WTC11 (cell line): ENCODE results near the gene CREM. TPM values are rescaled to one million over a fixed set of nuclear protein-coding genes. Genes with fewer than 3 reads are reported as not detected.

Experiments used
- ATAC-seq: fragments of 200-7000 bp; cut with Tn5 transposase; 2 replicates; pipeline ENCODE4 v1.10.0; 2021; ENCODE audit warnings: mild to moderate bottlenecking, moderate library complexity
- CTCF ChIA-PET: fragments of 300-600 bp; sonication (Branson Sonifier 250); formaldehyde crosslinking; loops from one replicate; lab custom pipeline; 2021; ENCODE audit warnings: antibody characterized with exemption; lab: Charles Lee
- POLR2A ChIA-PET: fragments of 350-600 bp; sonication (Branson Sonifier 250); formaldehyde crosslinking; loops from one replicate; lab custom pipeline; 2021; ENCODE audit warnings: antibody characterized with exemption; lab: Charles Lee
- DNase-seq: peaks from one replicate; pipeline ENCODE4 v3.0.0; 2021; ENCODE audit warnings: low spot score
- H3K27ac Mint-ChIP-seq: 2 replicates; pipeline ENCODE4 v1.8.0; 2021; ENCODE audit warnings: mixed read lengths
- H3K27me3 Mint-ChIP-seq: 2 replicates; pipeline ENCODE4 v1.8.0; 2021; ENCODE audit warnings: low read depth, mild to moderate bottlenecking, moderate library complexity, mixed read lengths
- H3K36me3 Mint-ChIP-seq: 2 replicates; pipeline ENCODE4 v1.8.0; 2021; ENCODE audit warnings: mixed read lengths
- H3K4me1 Mint-ChIP-seq: 2 replicates; pipeline ENCODE4 v1.8.0; 2022; ENCODE audit warnings: mixed read lengths
- H3K4me3 Mint-ChIP-seq: 2 replicates; pipeline ENCODE4 v1.8.0; 2021; ENCODE audit warnings: mild to moderate bottlenecking, moderate library complexity, mixed read lengths
- H3K9me3 Mint-ChIP-seq: 2 replicates; pipeline ENCODE4 v1.8.0; 2021; ENCODE audit warnings: mixed read lengths
- CBFB ChIP-seq: sonication (generic); formaldehyde crosslinking; IDR thresholded peaks from 2 replicates; pipeline ENCODE4 v1.8.1; 2022; ENCODE audit warnings: mild to moderate bottlenecking, low read depth, missing genetic modification reagents
- ESRRA ChIP-seq: sonication (generic); formaldehyde crosslinking; IDR thresholded peaks from 2 replicates; pipeline ENCODE4 v1.8.1; 2022; ENCODE audit warnings: mild to moderate bottlenecking, missing genetic modification reagents, borderline replicate concordance
- FOXP4 ChIP-seq: sonication (generic); formaldehyde crosslinking; IDR thresholded peaks from 2 replicates; pipeline ENCODE4 v1.8.0; 2022; ENCODE audit warnings: mild to moderate bottlenecking, missing genetic modification reagents
- JUN ChIP-seq: sonication (generic); formaldehyde crosslinking; IDR thresholded peaks from 2 replicates; pipeline ENCODE4 v1.8.0; 2023; ENCODE audit warnings: mild to moderate bottlenecking, missing genetic modification reagents
- MXD4 ChIP-seq: fragments of 250-450 bp; sonication (Bioruptor Pico); IDR thresholded peaks from 2 replicates; pipeline ENCODE4 v1.8.0; 2021; ENCODE audit warnings: mild to moderate bottlenecking, moderate library complexity, borderline replicate concordance
- NR2C2 ChIP-seq: sonication (generic); formaldehyde crosslinking; IDR thresholded peaks from 2 replicates; pipeline ENCODE4 v1.8.0; 2022; ENCODE audit warnings: mild to moderate bottlenecking, missing genetic modification reagents
- RORB ChIP-seq: fragments of 250-450 bp; sonication (Bioruptor Pico); IDR thresholded peaks from 2 replicates; pipeline ENCODE4 v1.9.0; 2021; ENCODE audit warnings: mild to moderate bottlenecking
- ZNF121 ChIP-seq: sonication (generic); formaldehyde crosslinking; IDR thresholded peaks from 2 replicates; pipeline ENCODE4 v1.8.0; 2023; ENCODE audit warnings: missing genetic modification reagents
- ZNF416 ChIP-seq: fragments of 250-450 bp; sonication (Bioruptor Pico); IDR thresholded peaks from 2 replicates; pipeline ENCODE4 v1.9.0; 2021; ENCODE audit warnings: mild to moderate bottlenecking, inconsistent platforms
- total RNA-seq: library from RNA; stranded (reverse); gene quantifications from 3 replicates; pipeline ENCODE4 v1.2.3, GENCODE V29; 2021
- TF ChIP-seq, protein P1 (sequence below): sonication (generic); formaldehyde crosslinking; IDR thresholded peaks from 2 replicates; pipeline ENCODE4 v1.8.1; 2022; ENCODE audit warnings: mild to moderate bottlenecking, missing genetic modification reagents, moderate library complexity, borderline replicate concordance
- TF ChIP-seq, protein P2 (sequence below): fragments of 250-450 bp; sonication (Bioruptor Pico); IDR thresholded peaks from 2 replicates; pipeline ENCODE4 v1.8.0; 2021; ENCODE audit warnings: mild to moderate bottlenecking
- TF ChIP-seq, protein P3 (sequence below): sonication (generic); formaldehyde crosslinking; IDR thresholded peaks from 2 replicates; pipeline ENCODE4 v1.8.1; 2022; ENCODE audit warnings: low read depth, missing genetic modification reagents, borderline replicate concordance
- TF ChIP-seq, protein P4 (sequence below): fragments of 250-450 bp; sonication (Bioruptor Pico); IDR thresholded peaks from 2 replicates; pipeline ENCODE4 v1.9.0; 2021; ENCODE audit warnings: mild to moderate bottlenecking
- TF ChIP-seq, protein P5 (sequence below): sonication (generic); formaldehyde crosslinking; conservative IDR thresholded peaks from 2 replicates; pipeline ENCODE4 v1.8.1; 2023; ENCODE audit warnings: mild to moderate bottlenecking, low read depth, missing genetic modification reagents, moderate library complexity
- TF ChIP-seq, protein P6 (sequence below): sonication (generic); formaldehyde crosslinking; IDR thresholded peaks from 2 replicates; pipeline ENCODE4 v1.8.0; 2023; ENCODE audit warnings: mild to moderate bottlenecking, missing genetic modification reagents
- TF ChIP-seq, protein P7 (sequence below): fragments of 250-450 bp; sonication (Bioruptor Pico); IDR thresholded peaks from 2 replicates; pipeline ENCODE4 v1.9.0; 2021; ENCODE audit warnings: mild to moderate bottlenecking, borderline replicate concordance
- TF ChIP-seq, protein P8 (sequence below): sonication (generic); formaldehyde crosslinking; IDR thresholded peaks from 2 replicates; pipeline ENCODE4 v1.8.1; 2022; ENCODE audit warnings: mild to moderate bottlenecking, moderate library complexity, missing genetic modification reagents

The CREM gene
- total RNA-seq, 1 experiment from 2014 or later = 23.6 TPM

GRCh38 chr10:35130663-35131062, 4.0 kb downstream of the CREM start:
- H3K4me3 Mint-ChIP-seq = no peak overlapping the region
- ChIA-PET POLR2A (no interaction called here), CTCF (no interaction called here)
- ATAC-seq (no peak), DNase-seq (no peak)
- peaks cover 18% of the 10 kb centered on the region for H3K4me1 Mint-ChIP-seq
- no peak for TF ChIP-seq FOXP4
- TF ChIP-seq, protein P1, sequence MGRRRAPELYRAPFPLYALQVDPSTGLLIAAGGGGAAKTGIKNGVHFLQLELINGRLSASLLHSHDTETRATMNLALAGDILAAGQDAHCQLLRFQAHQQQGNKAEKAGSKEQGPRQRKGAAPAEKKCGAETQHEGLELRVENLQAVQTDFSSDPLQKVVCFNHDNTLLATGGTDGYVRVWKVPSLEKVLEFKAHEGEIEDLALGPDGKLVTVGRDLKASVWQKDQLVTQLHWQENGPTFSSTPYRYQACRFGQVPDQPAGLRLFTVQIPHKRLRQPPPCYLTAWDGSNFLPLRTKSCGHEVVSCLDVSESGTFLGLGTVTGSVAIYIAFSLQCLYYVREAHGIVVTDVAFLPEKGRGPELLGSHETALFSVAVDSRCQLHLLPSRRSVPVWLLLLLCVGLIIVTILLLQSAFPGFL (CRISPR knock-in tag) = no peak
- TF ChIP-seq ESRRA (CRISPR knock-in tag) = no peak
- no peak for TF ChIP-seq ZNF121 (CRISPR knock-in tag)
- TF ChIP-seq, protein P2, sequence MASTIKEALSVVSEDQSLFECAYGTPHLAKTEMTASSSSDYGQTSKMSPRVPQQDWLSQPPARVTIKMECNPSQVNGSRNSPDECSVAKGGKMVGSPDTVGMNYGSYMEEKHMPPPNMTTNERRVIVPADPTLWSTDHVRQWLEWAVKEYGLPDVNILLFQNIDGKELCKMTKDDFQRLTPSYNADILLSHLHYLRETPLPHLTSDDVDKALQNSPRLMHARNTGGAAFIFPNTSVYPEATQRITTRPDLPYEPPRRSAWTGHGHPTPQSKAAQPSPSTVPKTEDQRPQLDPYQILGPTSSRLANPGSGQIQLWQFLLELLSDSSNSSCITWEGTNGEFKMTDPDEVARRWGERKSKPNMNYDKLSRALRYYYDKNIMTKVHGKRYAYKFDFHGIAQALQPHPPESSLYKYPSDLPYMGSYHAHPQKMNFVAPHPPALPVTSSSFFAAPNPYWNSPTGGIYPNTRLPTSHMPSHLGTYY = no peak
- TF ChIP-seq, protein P3, sequence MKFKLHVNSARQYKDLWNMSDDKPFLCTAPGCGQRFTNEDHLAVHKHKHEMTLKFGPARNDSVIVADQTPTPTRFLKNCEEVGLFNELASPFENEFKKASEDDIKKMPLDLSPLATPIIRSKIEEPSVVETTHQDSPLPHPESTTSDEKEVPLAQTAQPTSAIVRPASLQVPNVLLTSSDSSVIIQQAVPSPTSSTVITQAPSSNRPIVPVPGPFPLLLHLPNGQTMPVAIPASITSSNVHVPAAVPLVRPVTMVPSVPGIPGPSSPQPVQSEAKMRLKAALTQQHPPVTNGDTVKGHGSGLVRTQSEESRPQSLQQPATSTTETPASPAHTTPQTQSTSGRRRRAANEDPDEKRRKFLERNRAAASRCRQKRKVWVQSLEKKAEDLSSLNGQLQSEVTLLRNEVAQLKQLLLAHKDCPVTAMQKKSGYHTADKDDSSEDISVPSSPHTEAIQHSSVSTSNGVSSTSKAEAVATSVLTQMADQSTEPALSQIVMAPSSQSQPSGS (CRISPR knock-in tag) = no peak
- no peak for TF ChIP-seq ZNF416 (CRISPR knock-in tag)
- TF ChIP-seq, protein P4, sequence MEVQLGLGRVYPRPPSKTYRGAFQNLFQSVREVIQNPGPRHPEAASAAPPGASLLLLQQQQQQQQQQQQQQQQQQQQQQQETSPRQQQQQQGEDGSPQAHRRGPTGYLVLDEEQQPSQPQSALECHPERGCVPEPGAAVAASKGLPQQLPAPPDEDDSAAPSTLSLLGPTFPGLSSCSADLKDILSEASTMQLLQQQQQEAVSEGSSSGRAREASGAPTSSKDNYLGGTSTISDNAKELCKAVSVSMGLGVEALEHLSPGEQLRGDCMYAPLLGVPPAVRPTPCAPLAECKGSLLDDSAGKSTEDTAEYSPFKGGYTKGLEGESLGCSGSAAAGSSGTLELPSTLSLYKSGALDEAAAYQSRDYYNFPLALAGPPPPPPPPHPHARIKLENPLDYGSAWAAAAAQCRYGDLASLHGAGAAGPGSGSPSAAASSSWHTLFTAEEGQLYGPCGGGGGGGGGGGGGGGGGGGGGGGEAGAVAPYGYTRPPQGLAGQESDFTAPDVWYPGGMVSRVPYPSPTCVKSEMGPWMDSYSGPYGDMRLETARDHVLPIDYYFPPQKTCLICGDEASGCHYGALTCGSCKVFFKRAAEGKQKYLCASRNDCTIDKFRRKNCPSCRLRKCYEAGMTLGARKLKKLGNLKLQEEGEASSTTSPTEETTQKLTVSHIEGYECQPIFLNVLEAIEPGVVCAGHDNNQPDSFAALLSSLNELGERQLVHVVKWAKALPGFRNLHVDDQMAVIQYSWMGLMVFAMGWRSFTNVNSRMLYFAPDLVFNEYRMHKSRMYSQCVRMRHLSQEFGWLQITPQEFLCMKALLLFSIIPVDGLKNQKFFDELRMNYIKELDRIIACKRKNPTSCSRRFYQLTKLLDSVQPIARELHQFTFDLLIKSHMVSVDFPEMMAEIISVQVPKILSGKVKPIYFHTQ = no peak
- TF ChIP-seq, protein P5, sequence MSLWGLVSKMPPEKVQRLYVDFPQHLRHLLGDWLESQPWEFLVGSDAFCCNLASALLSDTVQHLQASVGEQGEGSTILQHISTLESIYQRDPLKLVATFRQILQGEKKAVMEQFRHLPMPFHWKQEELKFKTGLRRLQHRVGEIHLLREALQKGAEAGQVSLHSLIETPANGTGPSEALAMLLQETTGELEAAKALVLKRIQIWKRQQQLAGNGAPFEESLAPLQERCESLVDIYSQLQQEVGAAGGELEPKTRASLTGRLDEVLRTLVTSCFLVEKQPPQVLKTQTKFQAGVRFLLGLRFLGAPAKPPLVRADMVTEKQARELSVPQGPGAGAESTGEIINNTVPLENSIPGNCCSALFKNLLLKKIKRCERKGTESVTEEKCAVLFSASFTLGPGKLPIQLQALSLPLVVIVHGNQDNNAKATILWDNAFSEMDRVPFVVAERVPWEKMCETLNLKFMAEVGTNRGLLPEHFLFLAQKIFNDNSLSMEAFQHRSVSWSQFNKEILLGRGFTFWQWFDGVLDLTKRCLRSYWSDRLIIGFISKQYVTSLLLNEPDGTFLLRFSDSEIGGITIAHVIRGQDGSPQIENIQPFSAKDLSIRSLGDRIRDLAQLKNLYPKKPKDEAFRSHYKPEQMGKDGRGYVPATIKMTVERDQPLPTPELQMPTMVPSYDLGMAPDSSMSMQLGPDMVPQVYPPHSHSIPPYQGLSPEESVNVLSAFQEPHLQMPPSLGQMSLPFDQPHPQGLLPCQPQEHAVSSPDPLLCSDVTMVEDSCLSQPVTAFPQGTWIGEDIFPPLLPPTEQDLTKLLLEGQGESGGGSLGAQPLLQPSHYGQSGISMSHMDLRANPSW (CRISPR knock-in tag) = no peak
- no peak for TF ChIP-seq CBFB
- TF ChIP-seq, protein P6, sequence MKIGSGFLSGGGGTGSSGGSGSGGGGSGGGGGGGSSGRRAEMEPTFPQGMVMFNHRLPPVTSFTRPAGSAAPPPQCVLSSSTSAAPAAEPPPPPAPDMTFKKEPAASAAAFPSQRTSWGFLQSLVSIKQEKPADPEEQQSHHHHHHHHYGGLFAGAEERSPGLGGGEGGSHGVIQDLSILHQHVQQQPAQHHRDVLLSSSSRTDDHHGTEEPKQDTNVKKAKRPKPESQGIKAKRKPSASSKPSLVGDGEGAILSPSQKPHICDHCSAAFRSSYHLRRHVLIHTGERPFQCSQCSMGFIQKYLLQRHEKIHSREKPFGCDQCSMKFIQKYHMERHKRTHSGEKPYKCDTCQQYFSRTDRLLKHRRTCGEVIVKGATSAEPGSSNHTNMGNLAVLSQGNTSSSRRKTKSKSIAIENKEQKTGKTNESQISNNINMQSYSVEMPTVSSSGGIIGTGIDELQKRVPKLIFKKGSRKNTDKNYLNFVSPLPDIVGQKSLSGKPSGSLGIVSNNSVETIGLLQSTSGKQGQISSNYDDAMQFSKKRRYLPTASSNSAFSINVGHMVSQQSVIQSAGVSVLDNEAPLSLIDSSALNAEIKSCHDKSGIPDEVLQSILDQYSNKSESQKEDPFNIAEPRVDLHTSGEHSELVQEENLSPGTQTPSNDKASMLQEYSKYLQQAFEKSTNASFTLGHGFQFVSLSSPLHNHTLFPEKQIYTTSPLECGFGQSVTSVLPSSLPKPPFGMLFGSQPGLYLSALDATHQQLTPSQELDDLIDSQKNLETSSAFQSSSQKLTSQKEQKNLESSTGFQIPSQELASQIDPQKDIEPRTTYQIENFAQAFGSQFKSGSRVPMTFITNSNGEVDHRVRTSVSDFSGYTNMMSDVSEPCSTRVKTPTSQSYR (CRISPR knock-in tag) = no peak
- TF ChIP-seq MXD4 (CRISPR knock-in tag) = no peak
- no peak for TF ChIP-seq RORB (CRISPR knock-in tag)
- no peak for TF ChIP-seq NR2C2 (CRISPR knock-in tag)
- TF ChIP-seq, protein P7, sequence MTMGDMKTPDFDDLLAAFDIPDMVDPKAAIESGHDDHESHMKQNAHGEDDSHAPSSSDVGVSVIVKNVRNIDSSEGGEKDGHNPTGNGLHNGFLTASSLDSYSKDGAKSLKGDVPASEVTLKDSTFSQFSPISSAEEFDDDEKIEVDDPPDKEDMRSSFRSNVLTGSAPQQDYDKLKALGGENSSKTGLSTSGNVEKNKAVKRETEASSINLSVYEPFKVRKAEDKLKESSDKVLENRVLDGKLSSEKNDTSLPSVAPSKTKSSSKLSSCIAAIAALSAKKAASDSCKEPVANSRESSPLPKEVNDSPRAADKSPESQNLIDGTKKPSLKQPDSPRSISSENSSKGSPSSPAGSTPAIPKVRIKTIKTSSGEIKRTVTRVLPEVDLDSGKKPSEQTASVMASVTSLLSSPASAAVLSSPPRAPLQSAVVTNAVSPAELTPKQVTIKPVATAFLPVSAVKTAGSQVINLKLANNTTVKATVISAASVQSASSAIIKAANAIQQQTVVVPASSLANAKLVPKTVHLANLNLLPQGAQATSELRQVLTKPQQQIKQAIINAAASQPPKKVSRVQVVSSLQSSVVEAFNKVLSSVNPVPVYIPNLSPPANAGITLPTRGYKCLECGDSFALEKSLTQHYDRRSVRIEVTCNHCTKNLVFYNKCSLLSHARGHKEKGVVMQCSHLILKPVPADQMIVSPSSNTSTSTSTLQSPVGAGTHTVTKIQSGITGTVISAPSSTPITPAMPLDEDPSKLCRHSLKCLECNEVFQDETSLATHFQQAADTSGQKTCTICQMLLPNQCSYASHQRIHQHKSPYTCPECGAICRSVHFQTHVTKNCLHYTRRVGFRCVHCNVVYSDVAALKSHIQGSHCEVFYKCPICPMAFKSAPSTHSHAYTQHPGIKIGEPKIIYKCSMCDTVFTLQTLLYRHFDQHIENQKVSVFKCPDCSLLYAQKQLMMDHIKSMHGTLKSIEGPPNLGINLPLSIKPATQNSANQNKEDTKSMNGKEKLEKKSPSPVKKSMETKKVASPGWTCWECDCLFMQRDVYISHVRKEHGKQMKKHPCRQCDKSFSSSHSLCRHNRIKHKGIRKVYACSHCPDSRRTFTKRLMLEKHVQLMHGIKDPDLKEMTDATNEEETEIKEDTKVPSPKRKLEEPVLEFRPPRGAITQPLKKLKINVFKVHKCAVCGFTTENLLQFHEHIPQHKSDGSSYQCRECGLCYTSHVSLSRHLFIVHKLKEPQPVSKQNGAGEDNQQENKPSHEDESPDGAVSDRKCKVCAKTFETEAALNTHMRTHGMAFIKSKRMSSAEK (CRISPR knock-in tag) = no peak
- TF ChIP-seq, protein P8, sequence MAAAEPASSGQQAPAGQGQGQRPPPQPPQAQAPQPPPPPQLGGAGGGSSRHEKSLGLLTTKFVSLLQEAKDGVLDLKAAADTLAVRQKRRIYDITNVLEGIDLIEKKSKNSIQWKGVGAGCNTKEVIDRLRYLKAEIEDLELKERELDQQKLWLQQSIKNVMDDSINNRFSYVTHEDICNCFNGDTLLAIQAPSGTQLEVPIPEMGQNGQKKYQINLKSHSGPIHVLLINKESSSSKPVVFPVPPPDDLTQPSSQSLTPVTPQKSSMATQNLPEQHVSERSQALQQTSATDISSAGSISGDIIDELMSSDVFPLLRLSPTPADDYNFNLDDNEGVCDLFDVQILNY = no peak
- TF ChIP-seq JUN (CRISPR knock-in tag) = no peak
- no peaks in the 10 kb centered on the region for H3K36me3 Mint-ChIP-seq
- H3K27me3 Mint-ChIP-seq = no peaks in the 10 kb centered on the region
- no peaks in the 10 kb centered on the region for H3K9me3 Mint-ChIP-seq
- no peak overlapping the region for H3K27ac Mint-ChIP-seq
